Activated CD8-positive, alpha-beta T cell treated with anti-CD3 and anti-CD28 coated beads for 36 hours (primary cell): ENCODE results near the gene PRKAG2. TPM values are rescaled to one million over a fixed set of nuclear protein-coding genes. Genes with fewer than 3 reads are reported as not detected.
"Not testable (repeated sequence)": the region's sequence is repeated elsewhere in the genome, so short reads cannot be mapped to it uniquely, and the experiment has no call there.

Experiments
- ATAC-seq: fragments of 200-7000 bp; cut with Tn5 transposase; one replicate; pipeline ENCODE4 v1.10.0; 2021; ENCODE audit warnings: mild to moderate bottlenecking, moderate library complexity
- CTCF ChIA-PET: fragments of 350-600 bp; sonication (Branson Sonifier 250); formaldehyde crosslinking; loops from one replicate; lab custom pipeline; 2021; ENCODE audit warnings: antibody characterized with exemption; lab: Charles Lee
- POLR2A ChIA-PET: fragments of 350-600 bp; sonication (Branson Sonifier 250); formaldehyde crosslinking; loops from one replicate; lab custom pipeline; 2021; ENCODE audit warnings: antibody characterized with exemption; lab: Charles Lee
- DNase-seq: peaks from one replicate; pipeline ENCODE4 v3.0.0-alpha.2; 2020
- H3K27ac Mint-ChIP-seq: one replicate; pipeline ENCODE4 v1.8.0; 2021; ENCODE audit warnings: mild to moderate bottlenecking, mixed read lengths
- H3K27me3 Mint-ChIP-seq: one replicate; pipeline ENCODE4 v1.8.0; 2021; ENCODE audit warnings: mixed read lengths
- H3K36me3 Mint-ChIP-seq: one replicate; pipeline ENCODE4 v1.8.0; 2021; ENCODE audit warnings: low read depth, mixed read lengths
- H3K4me1 Mint-ChIP-seq: one replicate; pipeline ENCODE4 v1.8.0; 2021; ENCODE audit warnings: low read depth, mixed read lengths
- H3K4me3 Mint-ChIP-seq: one replicate; pipeline ENCODE4 v1.8.0; 2021; ENCODE audit warnings: mild to moderate bottlenecking, moderate library complexity, mixed read lengths
- H3K9me3 Mint-ChIP-seq: one replicate; pipeline ENCODE4 v1.8.0; 2021; ENCODE audit warnings: mixed read lengths
- CTCF ChIP-seq: fragments of 200-600 bp; IDR thresholded peaks from one replicate; pipeline ENCODE4 v1.8.0; 2022; ENCODE audit warnings: antibody characterized with exemption, mild to moderate bottlenecking
- intact Hi-C: fragments of 100-400 bp; cut with micrococcal nuclease; formaldehyde crosslinking; loops from one replicate; pipeline ENCODE4 v1.10.0; 2022
- total RNA-seq, 2 experiments: library from RNA; stranded (reverse); gene quantifications; one replicate each; pipeline ENCODE4 v1.2.3, GENCODE V29; 2021

PRKAG2 gene
- total RNA-seq, 2 experiments from 2014 or later: 17.0 to 19.2 TPM

- peaks cover 8% of the 10 kb centered on the region for H3K27me3 Mint-ChIP-seq
- H3K4me1 Mint-ChIP-seq: peaks cover 5% of the 10 kb centered on the region
- no peaks in the 10 kb centered on the region for H3K36me3 Mint-ChIP-seq
- CTCF ChIA-PET: no interaction called here
- intact Hi-C loops: no loop called here
- no peaks in the 10 kb centered on the region for H3K9me3 Mint-ChIP-seq
- no peak for ATAC-seq
- DNase-seq: no peak
- TF ChIP-seq CTCF: no peak
- H3K4me3 Mint-ChIP-seq: no peak overlapping the region
- POLR2A ChIA-PET: no interaction called here
- H3K27ac Mint-ChIP-seq: no peak overlapping the region
Measured at GRCh38 chr7:151540146-151540545, 336.8 kb downstream of the PRKAG2 start.

DNA sequence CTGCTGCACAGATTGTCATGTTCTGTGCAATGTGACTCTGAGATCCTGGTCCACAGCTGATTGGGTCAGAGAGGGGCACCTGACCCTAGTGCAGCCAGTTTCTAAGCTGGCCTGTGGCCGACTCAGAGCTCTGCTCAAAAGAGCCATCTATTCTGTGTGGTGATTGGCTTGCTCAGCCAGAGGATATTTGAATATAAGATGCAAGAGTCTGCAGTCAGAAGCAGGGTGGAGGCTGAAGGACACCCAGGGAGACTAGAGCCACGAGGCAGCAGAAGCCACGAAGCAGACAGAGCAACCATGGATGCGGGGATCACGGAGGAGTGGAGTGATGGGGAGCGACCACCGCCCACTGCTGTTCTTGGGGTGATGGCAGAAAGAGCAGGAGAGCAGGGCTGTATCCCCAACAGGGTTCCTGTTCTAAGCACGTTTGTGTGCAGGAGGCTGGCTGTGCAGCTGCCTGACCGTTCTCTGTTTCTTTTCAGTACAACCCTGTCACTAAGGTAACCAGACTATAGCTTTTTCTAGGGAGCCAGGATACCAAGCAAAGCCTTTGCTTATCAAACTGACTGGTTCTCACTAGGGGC is 337.7 kb downstream of the PRKAG2 start:
- no peak overlapping the region for H3K4me3 Mint-ChIP-seq
- CTCF ChIA-PET: interaction anchor here (0.7 to 1.8 kb wide), 7 partner anchors 10 to 448 kb away, joined by 3 to 7 read pairs (median 3); no protein-coding TSS in a partner anchor
- peaks cover 5% of the 10 kb centered on the region for H3K27me3 Mint-ChIP-seq
- ATAC-seq (peak; percentile 79), DNase-seq (peak; percentile 15)
- H3K9me3 Mint-ChIP-seq: no peaks in the 10 kb centered on the region
- POLR2A ChIA-PET: interaction anchor here (1.2 kb wide), 1 partner anchor 21 kb away, joined by 6 read pairs; no protein-coding TSS in a partner anchor
- no peaks in the 10 kb centered on the region for H3K36me3 Mint-ChIP-seq
- peaks cover 5% of the 10 kb centered on the region for H3K4me1 Mint-ChIP-seq
- intact Hi-C loops: no loop called here
- no peak for TF ChIP-seq CTCF
- no peak overlapping the region for H3K27ac Mint-ChIP-seq

- Mint-ChIP-seq H3K9me3 (no peaks in the 10 kb centered on the region), H3K4me1 (peaks cover 5% of the 10 kb centered on the region), H3K4me3 (no peak overlapping the region), H3K27ac (no peak overlapping the region), H3K36me3 (no peaks in the 10 kb centered on the region), H3K27me3 (peaks cover 5% of the 10 kb centered on the region)
- no peak for TF ChIP-seq CTCF
- intact Hi-C loops: no loop called here
- no peak for ATAC-seq
- ChIA-PET CTCF (interaction anchor here (0.7 to 1.8 kb wide), 6 partner anchors 9 to 447 kb away, joined by 3 to 7 read pairs (median 4); no protein-coding TSS in a partner anchor), POLR2A (interaction anchor here (1.2 kb wide), 1 partner anchor 20 kb away, joined by 6 read pairs; no protein-coding TSS in a partner anchor)
- DNase-seq: no peak
Measured at GRCh38 chr7:151537818-151538561, 338.9 kb downstream of the PRKAG2 start.

GRCh38 chr7:151536178-151536577 is 340.7 kb downstream of the PRKAG2 start:
- DNase-seq, H3K27ac Mint-ChIP-seq, intact Hi-C loops, H3K9me3 Mint-ChIP-seq, CTCF ChIA-PET, H3K27me3 Mint-ChIP-seq, POLR2A ChIA-PET, H3K36me3 Mint-ChIP-seq, ATAC-seq, H3K4me1 Mint-ChIP-seq, H3K4me3 Mint-ChIP-seq: not testable (repeated sequence)
- TF ChIP-seq CTCF: peak; percentile 22

- no peak for DNase-seq
- CTCF ChIA-PET: no interaction called here
- intact Hi-C loops: no loop called here
- no peaks in the 10 kb centered on the region for H3K4me1 Mint-ChIP-seq
- peaks cover 5% of the 10 kb centered on the region for H3K27me3 Mint-ChIP-seq
- no peak overlapping the region for H3K4me3 Mint-ChIP-seq
- POLR2A ChIA-PET: no interaction called here
- no peak overlapping the region for H3K27ac Mint-ChIP-seq
- TF ChIP-seq CTCF: no peak
- H3K36me3 Mint-ChIP-seq: peaks cover 2% of the 10 kb centered on the region
- H3K9me3 Mint-ChIP-seq: peaks cover 22% of the 10 kb centered on the region
- no peak for ATAC-seq
Measured at GRCh38 chr7:151529842-151530241, 347.1 kb downstream of the PRKAG2 start.
